Tibial nerve (tissue), 4 donors: ENCODE data around the gene TRMT13.

ENCODE experiments used
- EP300 ChIP-seq, 2 donors: sonication (generic); formaldehyde crosslinking; IDR thresholded peaks; one replicate each; pipeline ENCODE4 v1.6.1; 2017; ENCODE audit warnings: antibody characterized with exemption in 2 of 2, mild to moderate bottlenecking in 1 of 2
- POLR2A ChIP-seq, 2 donors: fragments of 450-650 bp; IDR thresholded peaks; one replicate each; pipeline ENCODE4 v1.6.1; 2017; ENCODE audit warnings: antibody characterized with exemption in 2 of 2, mild to moderate bottlenecking in 2 of 2, moderate library complexity in 2 of 2
- TF ChIP-seq, protein P1 (sequence below), 5 experiments: fragments of 200-600 bp in 3 of 5; fragments of 450-650 bp in 2 of 5; sonication (generic) in 3 of 5; IDR thresholded peaks; one replicate each; pipeline ENCODE4 v1.5.1; 2016 to 2019; ENCODE audit warnings: antibody characterized with exemption in 5 of 5, mild to moderate bottlenecking in 3 of 5, moderate library complexity in 2 of 5

DNA sequence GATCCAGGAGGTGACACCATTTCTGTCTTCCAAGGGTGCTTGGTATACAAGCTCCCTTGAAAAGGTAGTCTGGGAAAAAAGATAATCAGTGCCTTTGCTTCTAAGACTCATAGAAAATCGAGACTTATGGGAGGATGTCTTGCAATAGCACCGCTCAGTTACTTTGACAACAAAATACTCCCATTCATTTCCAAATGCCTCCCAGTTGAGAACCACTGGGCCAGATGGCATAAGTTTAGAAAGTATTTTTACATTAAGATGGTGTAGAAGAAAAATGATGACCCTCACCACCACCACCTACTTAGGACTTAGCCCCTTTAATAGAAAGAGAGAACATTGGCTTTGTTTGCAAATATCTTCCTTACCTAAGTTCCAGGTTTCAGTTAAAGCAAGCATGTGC lies 4.6 kb downstream of the TRMT13 start:
- no peak for TF ChIP-seq POLR2A (IDR thresholded peaks at IDR 0.05)
- TF ChIP-seq, protein P1, sequence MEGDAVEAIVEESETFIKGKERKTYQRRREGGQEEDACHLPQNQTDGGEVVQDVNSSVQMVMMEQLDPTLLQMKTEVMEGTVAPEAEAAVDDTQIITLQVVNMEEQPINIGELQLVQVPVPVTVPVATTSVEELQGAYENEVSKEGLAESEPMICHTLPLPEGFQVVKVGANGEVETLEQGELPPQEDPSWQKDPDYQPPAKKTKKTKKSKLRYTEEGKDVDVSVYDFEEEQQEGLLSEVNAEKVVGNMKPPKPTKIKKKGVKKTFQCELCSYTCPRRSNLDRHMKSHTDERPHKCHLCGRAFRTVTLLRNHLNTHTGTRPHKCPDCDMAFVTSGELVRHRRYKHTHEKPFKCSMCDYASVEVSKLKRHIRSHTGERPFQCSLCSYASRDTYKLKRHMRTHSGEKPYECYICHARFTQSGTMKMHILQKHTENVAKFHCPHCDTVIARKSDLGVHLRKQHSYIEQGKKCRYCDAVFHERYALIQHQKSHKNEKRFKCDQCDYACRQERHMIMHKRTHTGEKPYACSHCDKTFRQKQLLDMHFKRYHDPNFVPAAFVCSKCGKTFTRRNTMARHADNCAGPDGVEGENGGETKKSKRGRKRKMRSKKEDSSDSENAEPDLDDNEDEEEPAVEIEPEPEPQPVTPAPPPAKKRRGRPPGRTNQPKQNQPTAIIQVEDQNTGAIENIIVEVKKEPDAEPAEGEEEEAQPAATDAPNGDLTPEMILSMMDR (IDR thresholded peaks at IDR 0.05) = no peak
- no peak for TF ChIP-seq EP300 (IDR thresholded peaks at IDR 0.05)
